ENCODE results near the gene SKIL.

DNA sequence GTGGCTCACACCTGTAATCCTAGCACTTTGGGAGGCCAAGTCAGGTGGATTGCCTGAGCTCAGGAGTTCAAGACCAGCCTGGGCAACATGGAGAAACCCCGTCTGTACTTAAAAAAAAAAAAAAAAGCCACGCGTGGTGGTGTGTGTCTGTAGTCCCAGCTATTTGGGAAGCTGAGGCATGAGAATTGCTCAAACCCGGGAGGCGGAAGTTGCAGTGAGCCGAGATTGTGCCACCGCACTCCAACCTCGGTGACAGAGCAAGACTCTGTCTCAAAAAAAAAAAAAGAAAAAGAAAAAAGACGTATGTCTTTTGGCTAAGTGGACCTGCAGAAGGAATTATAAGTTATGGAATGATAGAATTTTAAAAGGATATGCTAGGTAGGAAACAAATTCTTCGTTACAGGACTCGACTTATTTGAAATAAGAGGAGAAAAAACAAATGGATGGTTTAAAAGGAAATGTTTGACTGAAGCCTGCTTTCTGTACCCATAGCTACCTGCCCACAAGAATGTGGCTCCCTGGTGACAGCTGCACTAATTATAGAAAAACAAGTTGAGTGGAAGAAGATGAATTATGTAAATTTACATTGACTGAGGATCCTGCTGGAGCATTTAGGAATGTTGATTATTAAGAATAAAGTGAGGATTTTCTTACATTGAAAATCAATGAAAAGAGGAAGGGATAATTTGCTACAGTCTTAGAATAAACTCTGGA lies 36.0 kb upstream of the SKIL start:
- TF ChIP-seq, protein P1, sequence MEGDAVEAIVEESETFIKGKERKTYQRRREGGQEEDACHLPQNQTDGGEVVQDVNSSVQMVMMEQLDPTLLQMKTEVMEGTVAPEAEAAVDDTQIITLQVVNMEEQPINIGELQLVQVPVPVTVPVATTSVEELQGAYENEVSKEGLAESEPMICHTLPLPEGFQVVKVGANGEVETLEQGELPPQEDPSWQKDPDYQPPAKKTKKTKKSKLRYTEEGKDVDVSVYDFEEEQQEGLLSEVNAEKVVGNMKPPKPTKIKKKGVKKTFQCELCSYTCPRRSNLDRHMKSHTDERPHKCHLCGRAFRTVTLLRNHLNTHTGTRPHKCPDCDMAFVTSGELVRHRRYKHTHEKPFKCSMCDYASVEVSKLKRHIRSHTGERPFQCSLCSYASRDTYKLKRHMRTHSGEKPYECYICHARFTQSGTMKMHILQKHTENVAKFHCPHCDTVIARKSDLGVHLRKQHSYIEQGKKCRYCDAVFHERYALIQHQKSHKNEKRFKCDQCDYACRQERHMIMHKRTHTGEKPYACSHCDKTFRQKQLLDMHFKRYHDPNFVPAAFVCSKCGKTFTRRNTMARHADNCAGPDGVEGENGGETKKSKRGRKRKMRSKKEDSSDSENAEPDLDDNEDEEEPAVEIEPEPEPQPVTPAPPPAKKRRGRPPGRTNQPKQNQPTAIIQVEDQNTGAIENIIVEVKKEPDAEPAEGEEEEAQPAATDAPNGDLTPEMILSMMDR (conservative IDR thresholded peaks at IDR 0.05; ENCODE audit: low read length): no peak
- no peak for TF ChIP-seq EZH2phosphoT487 (IDR thresholded peaks at IDR 0.05; ENCODE audit: borderline replicate concordance)

Data from Loucy (cell line).